Measurements from ENCODE around the gene ST8SIA5. TPM values are rescaled to one million over a fixed set of nuclear protein-coding genes. Genes with fewer than 3 reads are reported as not detected.

ST8SIA5 gene
- total and polyA plus RNA-seq, 10 of the 15 experiments (the other 5 are each of a cell fraction or from before 2014, with no cell fraction given) = 0.02 to 0.32 (median 0.12) TPM; not detected in 1

- in situ Hi-C loops (cut with MboI) (no loop called here), intact Hi-C loops (cut with micrococcal nuclease; ENCODE audit: unreplicated experiment) (no loop called here)
- Histone ChIP-seq H4K20me1 (ENCODE audit: control insufficient read depth, insufficient read depth) (no peaks in the 10 kb centered on the region), H3K4me1 (ENCODE audit: control insufficient read depth, insufficient read depth, low read length) (no peaks in the 10 kb centered on the region), H3K4me2 (ENCODE audit: control insufficient read depth, insufficient read depth) (no peak overlapping the region), H2AFZ (ENCODE audit: control insufficient read depth, low read depth, low read length) (no peak overlapping the region), H3K27ac (ENCODE audit: control insufficient read depth, insufficient read depth) (no peak overlapping the region), H3K4me3 (no peak overlapping the region), H3K9ac (ENCODE audit: control insufficient read depth, insufficient read depth, low read length) (no peak overlapping the region), H3K9me3 (replicated peaks; ENCODE audit: control insufficient read depth, insufficient read depth, low read length) (no peaks in the 10 kb centered on the region), H3K27me3 (replicated peaks in 1 of 2; ENCODE audit: control insufficient read depth in 2 of 2, insufficient read depth in 2 of 2, low read length in 1 of 2) (peaks cover 2 to 4% of the 10 kb centered on the region in 2 experiments; a peak in 2 of 4 replicates), H3K36me3 (ENCODE audit: control insufficient read depth in 2 of 2, insufficient read depth in 2 of 2, low read length in 1 of 2) (no peaks in the 10 kb centered on the region), H3K79me2 (ENCODE audit: control insufficient read depth, insufficient read depth, low read length) (no peaks in the 10 kb centered on the region)
- ATAC-seq (no peak), DNase-seq (ENCODE audit: low read depth, low spot score) (no peak), FAIRE-seq (no peak)
- RAD21 ChIA-PET (ENCODE audit: unreplicated experiment) = no interaction called here
- WGBS (ENCODE audit: insufficient coverage, insufficient replicate concordance, low lambda C conversion rate, missing lambda C conversion rate) = 11% methylated on average over 5 of the region's 5 CpGs
- POLR2A ChIA-PET = no interaction called here
- SMC1A ChIA-PET (ENCODE audit: uncharacterized antibody, unreplicated experiment) = no interaction called here
- CTCF ChIA-PET = interaction anchor here (1.2 kb wide), 1 partner anchor 47 kb away, joined by 3 read pairs; no protein-coding TSS in a partner anchor
- BruUV-seq (replicated peaks) = no TSS peak
- TF ChIP-seq ZBTB4 (CRISPR knock-in tag; IDR thresholded peaks at IDR 0.05) (no peak), KDM1A (IDR thresholded peaks at IDR 0.05; ENCODE audit: borderline replicate concordance) (no peak), POU2F2 (IDR thresholded peaks at IDR 0.05; ENCODE audit: borderline replicate concordance, low read depth, low read length) (no peak), CUX1 (IDR thresholded peaks at IDR 0.05; ENCODE audit: insufficient replicate concordance, low read depth, low read length) (no peak), KAT2A (conservative IDR thresholded peaks at IDR 0.05; ENCODE audit: control insufficient read depth, low read depth, low read length) (no peak), ZNF687 (IDR thresholded peaks at IDR 0.05) (no peak), EGR1 (IDR thresholded peaks at IDR 0.05; ENCODE audit: borderline replicate concordance in 1 of 2, low read depth in 2 of 2, low read length in 2 of 2) (no peak), HSF1 (IDR thresholded peaks at IDR 0.05; ENCODE audit: low read depth, low read length) (no peak), CREM (IDR thresholded peaks at IDR 0.05; ENCODE audit: low read depth) (no peak), NFIC (IDR thresholded peaks at IDR 0.05; ENCODE audit: low read depth, low read length) (no peak)
These were observed 51.3 kb downstream of the ST8SIA5 start for GRCh38 chr18:46705521-46705920.
